ENCODE data around the gene RGS8. TPM values are rescaled to one million over a fixed set of nuclear protein-coding genes. Genes with fewer than 3 reads are reported as not detected.

The RGS8 gene
- polyA plus RNA-seq, 2 donors, result not detected

- Histone ChIP-seq H3K27ac (ENCODE audit: low read depth in 2 of 2, low read length in 1 of 2) (no peak overlapping the region), H3K36me3 (ENCODE audit: control insufficient read depth in 2 of 2, insufficient read depth in 2 of 2, low read length in 1 of 2) (no peaks in the 10 kb centered on the region), H3K27me3 (ENCODE audit: control insufficient read depth in 1 of 2, insufficient read depth in 2 of 2, low read length in 2 of 2) (no peaks in the 10 kb centered on the region), H3K4me1 (ENCODE audit: control insufficient read depth in 2 of 2, insufficient read depth in 2 of 2, low read length in 1 of 2) (peaks cover 0 to 3% of the 10 kb centered on the region in 2 donors), H3K4me3 (ENCODE audit: low read depth in 1 of 2, low read length in 2 of 2) (no peak overlapping the region), H3K9me3 (ENCODE audit: control insufficient read depth in 2 of 2, insufficient read depth in 1 of 2, low read depth in 1 of 2, low read length in 1 of 2) (no peaks in the 10 kb centered on the region)
- WGBS, 2 donors, result 92 to 93% methylated on average over 7 of the region's 7 CpGs
Observed at GRCh38 chr1:182649041-182649440, 35.3 kb downstream of the RGS8 start.

GRCh38 chr1:182646739-182647138, 37.6 kb downstream of the RGS8 start:
- 30 to 51% methylated on average over 2 of the region's 2 CpGs for WGBS, 2 donors
- Histone ChIP-seq H3K4me1 (ENCODE audit: control insufficient read depth in 2 of 2, insufficient read depth in 2 of 2, low read length in 1 of 2) (peaks cover 0 to 6% of the 10 kb centered on the region in 2 donors), H3K36me3 (ENCODE audit: control insufficient read depth in 2 of 2, insufficient read depth in 2 of 2, low read length in 1 of 2) (no peaks in the 10 kb centered on the region), H3K9me3 (ENCODE audit: control insufficient read depth in 2 of 2, insufficient read depth in 1 of 2, low read depth in 1 of 2, low read length in 1 of 2) (no peaks in the 10 kb centered on the region), H3K27me3 (ENCODE audit: control insufficient read depth in 1 of 2, insufficient read depth in 2 of 2, low read length in 2 of 2) (no peaks in the 10 kb centered on the region), H3K4me3 (ENCODE audit: low read depth in 1 of 2, low read length in 2 of 2) (no peak overlapping the region), H3K27ac (ENCODE audit: low read depth in 2 of 2, low read length in 1 of 2) (no peak overlapping the region)

- 74 to 79% methylated on average over 4 of the region's 4 CpGs for WGBS, 2 donors
- Histone ChIP-seq H3K4me1 (ENCODE audit: control insufficient read depth in 2 of 2, insufficient read depth in 2 of 2, low read length in 1 of 2) (peaks cover 0 to 6% of the 10 kb centered on the region in 2 donors), H3K27me3 (ENCODE audit: control insufficient read depth in 1 of 2, insufficient read depth in 2 of 2, low read length in 2 of 2) (no peaks in the 10 kb centered on the region), H3K9me3 (ENCODE audit: control insufficient read depth in 2 of 2, insufficient read depth in 1 of 2, low read depth in 1 of 2, low read length in 1 of 2) (no peaks in the 10 kb centered on the region), H3K4me3 (ENCODE audit: low read depth in 1 of 2, low read length in 2 of 2) (no peak overlapping the region), H3K27ac (ENCODE audit: low read depth in 2 of 2, low read length in 1 of 2) (no peak overlapping the region), H3K36me3 (ENCODE audit: control insufficient read depth in 2 of 2, insufficient read depth in 2 of 2, low read length in 1 of 2) (no peaks in the 10 kb centered on the region)
Observed at GRCh38 chr1:182644886-182645285, 39.5 kb downstream of the RGS8 start.

- Histone ChIP-seq H3K9me3 (ENCODE audit: control insufficient read depth in 2 of 2, insufficient read depth in 1 of 2, low read depth in 1 of 2, low read length in 1 of 2) (no peaks in the 10 kb centered on the region), H3K27me3 (ENCODE audit: control insufficient read depth in 1 of 2, insufficient read depth in 2 of 2, low read length in 2 of 2) (no peaks in the 10 kb centered on the region), H3K4me3 (ENCODE audit: low read depth in 1 of 2, low read length in 2 of 2) (no peak overlapping the region), H3K4me1 (ENCODE audit: control insufficient read depth in 2 of 2, insufficient read depth in 2 of 2, low read length in 1 of 2) (peaks cover 0 to 6% of the 10 kb centered on the region in 2 donors), H3K36me3 (ENCODE audit: control insufficient read depth in 2 of 2, insufficient read depth in 2 of 2, low read length in 1 of 2) (no peaks in the 10 kb centered on the region), H3K27ac (ENCODE audit: low read depth in 2 of 2, low read length in 1 of 2) (no peak overlapping the region)
- WGBS, 2 donors, result 68 to 70% methylated on average over 3 of the region's 3 CpGs
Observed at GRCh38 chr1:182643699-182644098, 40.7 kb downstream of the RGS8 start.

GRCh38 chr1:182642461-182642860, 41.9 kb downstream of the RGS8 start:
- peaks cover 0 to 6% of the 10 kb centered on the region in 2 donors for H3K4me1 ChIP-seq (ENCODE audit: control insufficient read depth in 2 of 2, insufficient read depth in 2 of 2, low read length in 1 of 2)
- H3K4me3 ChIP-seq (ENCODE audit: low read depth in 1 of 2, low read length in 2 of 2), result no peak overlapping the region
- WGBS, 2 donors, result 93% methylated on average over 8 of the region's 8 CpGs
- H3K27ac ChIP-seq (ENCODE audit: low read depth in 2 of 2, low read length in 1 of 2), result no peak overlapping the region
- H3K27me3 ChIP-seq (ENCODE audit: control insufficient read depth in 1 of 2, insufficient read depth in 2 of 2, low read length in 2 of 2), result no peaks in the 10 kb centered on the region
- H3K36me3 ChIP-seq (ENCODE audit: control insufficient read depth in 2 of 2, insufficient read depth in 2 of 2, low read length in 1 of 2), result no peaks in the 10 kb centered on the region
- no peaks in the 10 kb centered on the region for H3K9me3 ChIP-seq (ENCODE audit: control insufficient read depth in 2 of 2, insufficient read depth in 1 of 2, low read depth in 1 of 2, low read length in 1 of 2)

- no peaks in the 10 kb centered on the region for H3K36me3 ChIP-seq (ENCODE audit: control insufficient read depth in 2 of 2, insufficient read depth in 2 of 2, low read length in 1 of 2)
- H3K27ac ChIP-seq (ENCODE audit: low read depth in 2 of 2, low read length in 1 of 2), result no peak overlapping the region
- no peaks in the 10 kb centered on the region for H3K27me3 ChIP-seq (ENCODE audit: control insufficient read depth in 1 of 2, insufficient read depth in 2 of 2, low read length in 2 of 2)
- no peak overlapping the region for H3K4me3 ChIP-seq (ENCODE audit: low read depth in 1 of 2, low read length in 2 of 2)
- 89 to 90% methylated on average over 5 of the region's 5 CpGs for WGBS, 2 donors
- peaks cover 0 to 6% of the 10 kb centered on the region in 2 donors for H3K4me1 ChIP-seq (ENCODE audit: control insufficient read depth in 2 of 2, insufficient read depth in 2 of 2, low read length in 1 of 2)
- H3K9me3 ChIP-seq (ENCODE audit: control insufficient read depth in 2 of 2, insufficient read depth in 1 of 2, low read depth in 1 of 2, low read length in 1 of 2), result no peaks in the 10 kb centered on the region
Observed at GRCh38 chr1:182641561-182641960, 42.8 kb downstream of the RGS8 start.

GRCh38 chr1:182639330-182639729, 45.1 kb downstream of the RGS8 start:
- Histone ChIP-seq H3K4me3 (ENCODE audit: low read depth in 1 of 2, low read length in 2 of 2) (no peak overlapping the region), H3K9me3 (ENCODE audit: control insufficient read depth in 2 of 2, insufficient read depth in 1 of 2, low read depth in 1 of 2, low read length in 1 of 2) (no peaks in the 10 kb centered on the region), H3K36me3 (ENCODE audit: control insufficient read depth in 2 of 2, insufficient read depth in 2 of 2, low read length in 1 of 2) (no peaks in the 10 kb centered on the region), H3K27me3 (ENCODE audit: control insufficient read depth in 1 of 2, insufficient read depth in 2 of 2, low read length in 2 of 2) (no peaks in the 10 kb centered on the region), H3K4me1 (ENCODE audit: control insufficient read depth in 2 of 2, insufficient read depth in 2 of 2, low read length in 1 of 2) (peaks cover 0 to 6% of the 10 kb centered on the region in 2 donors), H3K27ac (ENCODE audit: low read depth in 2 of 2, low read length in 1 of 2) (no peak overlapping the region)
- WGBS, 2 donors, result 93 to 96% methylated on average over 1 of the region's 1 CpG

DNA sequence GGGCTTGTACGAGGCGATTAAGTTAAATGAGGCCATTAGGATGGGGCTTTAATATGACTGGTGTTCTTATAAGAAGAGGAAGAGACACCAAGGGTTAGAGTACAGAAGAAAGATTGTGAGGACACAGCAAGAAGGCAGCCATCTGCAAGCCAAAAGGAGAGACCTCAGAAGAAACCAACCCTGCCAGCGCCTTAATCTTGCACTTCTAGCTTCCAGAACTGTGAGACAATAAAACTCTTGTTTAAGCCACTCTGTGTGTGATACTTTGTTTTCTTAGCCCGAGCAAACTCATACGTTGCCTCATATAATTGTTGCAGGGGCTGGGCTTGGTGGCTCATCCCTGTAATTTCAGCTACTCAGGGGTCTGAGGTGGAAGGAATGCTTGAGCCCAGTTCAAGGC, 46.6 kb downstream of the RGS8 start:
- Histone ChIP-seq H3K27ac (ENCODE audit: low read depth in 2 of 2, low read length in 1 of 2) (no peak overlapping the region), H3K9me3 (ENCODE audit: control insufficient read depth in 2 of 2, insufficient read depth in 1 of 2, low read depth in 1 of 2, low read length in 1 of 2) (no peaks in the 10 kb centered on the region), H3K27me3 (ENCODE audit: control insufficient read depth in 1 of 2, insufficient read depth in 2 of 2, low read length in 2 of 2) (no peaks in the 10 kb centered on the region), H3K4me3 (ENCODE audit: low read depth in 1 of 2, low read length in 2 of 2) (no peak overlapping the region), H3K36me3 (ENCODE audit: control insufficient read depth in 2 of 2, insufficient read depth in 2 of 2, low read length in 1 of 2) (no peaks in the 10 kb centered on the region), H3K4me1 (ENCODE audit: control insufficient read depth in 2 of 2, insufficient read depth in 2 of 2, low read length in 1 of 2) (no peaks in the 10 kb centered on the region)
- WGBS, 2 donors, result 84 to 86% methylated on average over 5 of the region's 5 CpGs

DNA sequence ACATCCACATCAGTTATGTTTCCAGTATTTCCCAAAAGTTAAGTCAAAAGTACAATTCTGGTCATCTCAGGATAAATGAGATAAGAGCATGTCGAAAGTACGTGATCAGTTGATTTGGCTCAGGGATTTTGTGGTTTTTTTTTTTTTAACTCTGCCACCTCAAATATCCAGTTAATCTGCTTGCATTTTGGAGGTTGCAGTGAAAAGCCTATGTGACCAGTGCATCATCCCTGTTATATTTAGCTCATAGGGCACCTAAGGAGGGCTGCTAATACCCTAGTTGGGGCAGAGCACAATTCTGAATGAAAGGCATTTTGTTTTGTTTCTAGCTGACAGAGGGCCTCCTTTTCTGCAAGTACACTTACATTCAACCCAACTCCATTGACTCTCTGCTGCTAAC, 48.5 kb downstream of the RGS8 start:
- Histone ChIP-seq H3K4me1 (ENCODE audit: control insufficient read depth in 2 of 2, insufficient read depth in 2 of 2, low read length in 1 of 2) (peaks cover 0 to 2% of the 10 kb centered on the region in 2 donors), H3K9me3 (ENCODE audit: control insufficient read depth in 2 of 2, insufficient read depth in 1 of 2, low read depth in 1 of 2, low read length in 1 of 2) (no peaks in the 10 kb centered on the region), H3K36me3 (ENCODE audit: control insufficient read depth in 2 of 2, insufficient read depth in 2 of 2, low read length in 1 of 2) (no peaks in the 10 kb centered on the region), H3K27me3 (ENCODE audit: control insufficient read depth in 1 of 2, insufficient read depth in 2 of 2, low read length in 2 of 2) (no peaks in the 10 kb centered on the region), H3K4me3 (ENCODE audit: low read depth in 1 of 2, low read length in 2 of 2) (no peak overlapping the region), H3K27ac (ENCODE audit: low read depth in 2 of 2, low read length in 1 of 2) (no peak overlapping the region)
- WGBS, 2 donors, result 78% methylated on average over 2 of the region's 2 CpGs
